ENCODE results near the gene ROBO3. TPM values are rescaled to one million over a fixed set of nuclear protein-coding genes. Genes with fewer than 3 reads are reported as not detected.

The ROBO3 gene
- total RNA-seq, 3 donors from 2014 or later: 4.0 to 10.3 (median 8.5) TPM

DNA sequence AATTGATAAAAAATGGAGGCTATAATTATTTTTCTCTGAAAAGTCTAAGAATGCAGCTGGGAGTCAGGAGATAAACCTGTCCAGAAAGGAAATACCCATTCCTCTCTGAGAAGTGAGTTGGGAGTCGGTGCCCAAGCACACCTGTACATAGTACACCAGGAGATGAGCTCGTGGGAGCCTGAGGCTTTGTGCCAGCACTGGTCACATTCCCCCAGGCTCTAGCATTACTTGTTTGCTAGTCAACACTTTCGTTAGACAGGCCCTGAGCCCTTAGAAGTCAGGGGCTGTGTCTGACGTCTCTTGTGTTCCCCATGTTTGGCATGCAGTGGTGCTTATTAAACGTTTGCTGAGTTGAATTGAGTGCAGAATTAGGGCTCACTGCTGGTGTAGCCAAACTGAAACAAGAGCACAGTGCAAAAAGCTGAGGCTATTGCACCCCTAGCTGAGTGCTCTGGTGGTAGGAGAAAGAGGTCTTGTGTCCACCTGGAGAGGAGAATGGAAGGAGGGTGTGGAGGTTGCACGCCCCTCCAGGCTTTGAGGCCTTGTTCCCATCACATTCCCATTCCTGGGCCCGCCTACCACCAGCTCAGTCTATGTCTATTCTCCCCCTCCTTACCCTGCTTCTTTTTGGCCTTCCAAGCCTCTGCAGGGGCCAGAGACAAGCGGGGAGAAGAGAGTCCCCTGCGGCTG is 25.6 kb downstream of the ROBO3 start:
- intact Hi-C loops (cut with DNase I, micrococcal nuclease): no loop called here
- Histone ChIP-seq H3K4me1 (ENCODE audit: low read depth) (no peaks in the 10 kb centered on the region), H3K4me3 (no peak overlapping the region), H3K36me3 (ENCODE audit: low read depth) (no peaks in the 10 kb centered on the region), H3K9me3 (no peaks in the 10 kb centered on the region)
- TF ChIP-seq, protein P1, sequence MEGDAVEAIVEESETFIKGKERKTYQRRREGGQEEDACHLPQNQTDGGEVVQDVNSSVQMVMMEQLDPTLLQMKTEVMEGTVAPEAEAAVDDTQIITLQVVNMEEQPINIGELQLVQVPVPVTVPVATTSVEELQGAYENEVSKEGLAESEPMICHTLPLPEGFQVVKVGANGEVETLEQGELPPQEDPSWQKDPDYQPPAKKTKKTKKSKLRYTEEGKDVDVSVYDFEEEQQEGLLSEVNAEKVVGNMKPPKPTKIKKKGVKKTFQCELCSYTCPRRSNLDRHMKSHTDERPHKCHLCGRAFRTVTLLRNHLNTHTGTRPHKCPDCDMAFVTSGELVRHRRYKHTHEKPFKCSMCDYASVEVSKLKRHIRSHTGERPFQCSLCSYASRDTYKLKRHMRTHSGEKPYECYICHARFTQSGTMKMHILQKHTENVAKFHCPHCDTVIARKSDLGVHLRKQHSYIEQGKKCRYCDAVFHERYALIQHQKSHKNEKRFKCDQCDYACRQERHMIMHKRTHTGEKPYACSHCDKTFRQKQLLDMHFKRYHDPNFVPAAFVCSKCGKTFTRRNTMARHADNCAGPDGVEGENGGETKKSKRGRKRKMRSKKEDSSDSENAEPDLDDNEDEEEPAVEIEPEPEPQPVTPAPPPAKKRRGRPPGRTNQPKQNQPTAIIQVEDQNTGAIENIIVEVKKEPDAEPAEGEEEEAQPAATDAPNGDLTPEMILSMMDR (IDR thresholded peaks at IDR 0.05): no peak
- ATAC-seq: no peak
- DNase-seq: no peak

DNA sequence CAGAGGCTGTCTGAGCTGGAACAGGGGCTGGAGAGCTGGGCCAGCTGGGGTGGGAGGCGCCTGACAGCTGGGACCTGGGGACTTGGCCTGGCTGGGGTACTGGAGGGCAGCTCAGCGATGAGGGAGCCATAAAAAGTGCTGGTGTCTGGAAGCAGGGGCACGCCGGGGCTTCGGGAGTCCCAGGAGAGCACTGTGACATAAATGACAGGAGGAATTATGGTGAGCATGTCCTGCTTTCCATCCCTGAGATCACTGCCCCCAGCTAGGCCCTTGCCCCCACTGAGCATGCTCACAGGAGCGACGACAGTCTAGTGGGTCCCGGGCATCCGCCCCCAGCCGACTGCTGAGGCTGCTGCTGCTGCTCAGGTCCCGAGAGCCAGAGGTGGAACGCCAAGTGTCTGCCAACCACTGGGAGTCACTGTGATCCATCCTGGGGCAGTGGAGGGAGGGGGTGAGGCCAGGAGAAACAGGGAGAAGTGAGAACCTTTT is 26.2 kb downstream of the ROBO3 start:
- H3K9me3 ChIP-seq: no peaks in the 10 kb centered on the region
- DNase-seq (no peak), ATAC-seq (no peak)
- H3K4me3 ChIP-seq: no peak overlapping the region
- no peaks in the 10 kb centered on the region for H3K36me3 ChIP-seq (ENCODE audit: low read depth)
- intact Hi-C loops (cut with DNase I, micrococcal nuclease): no loop called here
- TF ChIP-seq, protein P1 (IDR thresholded peaks at IDR 0.05): no peak
- H3K4me1 ChIP-seq (ENCODE audit: low read depth): no peaks in the 10 kb centered on the region

DNA sequence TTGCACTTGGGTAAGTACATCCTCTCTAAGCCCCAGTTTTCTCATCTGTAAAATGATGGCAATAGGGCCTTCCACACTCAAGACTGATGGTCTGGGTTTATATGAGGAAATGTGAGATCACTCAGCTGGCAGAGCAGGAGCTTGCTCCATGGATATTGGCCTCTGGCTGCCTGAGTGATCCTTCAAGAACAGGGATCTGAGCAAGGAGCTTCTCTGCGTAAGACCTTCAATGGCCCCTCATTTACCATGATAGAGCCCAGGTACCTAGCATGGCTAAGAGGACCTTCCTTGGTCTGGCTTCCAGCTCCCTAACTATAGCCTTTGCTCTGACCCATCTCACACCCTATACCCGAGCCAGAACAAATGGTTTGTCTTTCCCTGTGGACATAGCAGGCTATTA is 26.9 kb downstream of the ROBO3 start:
- no peaks in the 10 kb centered on the region for H3K4me1 ChIP-seq (ENCODE audit: low read depth)
- no peak overlapping the region for H3K4me3 ChIP-seq
- DNase-seq (no peak), ATAC-seq (no peak)
- no peaks in the 10 kb centered on the region for H3K9me3 ChIP-seq
- intact Hi-C loops (cut with DNase I, micrococcal nuclease): no loop called here
- TF ChIP-seq, protein P1 (IDR thresholded peaks at IDR 0.05): no peak
- H3K36me3 ChIP-seq (ENCODE audit: low read depth): no peaks in the 10 kb centered on the region

DNA sequence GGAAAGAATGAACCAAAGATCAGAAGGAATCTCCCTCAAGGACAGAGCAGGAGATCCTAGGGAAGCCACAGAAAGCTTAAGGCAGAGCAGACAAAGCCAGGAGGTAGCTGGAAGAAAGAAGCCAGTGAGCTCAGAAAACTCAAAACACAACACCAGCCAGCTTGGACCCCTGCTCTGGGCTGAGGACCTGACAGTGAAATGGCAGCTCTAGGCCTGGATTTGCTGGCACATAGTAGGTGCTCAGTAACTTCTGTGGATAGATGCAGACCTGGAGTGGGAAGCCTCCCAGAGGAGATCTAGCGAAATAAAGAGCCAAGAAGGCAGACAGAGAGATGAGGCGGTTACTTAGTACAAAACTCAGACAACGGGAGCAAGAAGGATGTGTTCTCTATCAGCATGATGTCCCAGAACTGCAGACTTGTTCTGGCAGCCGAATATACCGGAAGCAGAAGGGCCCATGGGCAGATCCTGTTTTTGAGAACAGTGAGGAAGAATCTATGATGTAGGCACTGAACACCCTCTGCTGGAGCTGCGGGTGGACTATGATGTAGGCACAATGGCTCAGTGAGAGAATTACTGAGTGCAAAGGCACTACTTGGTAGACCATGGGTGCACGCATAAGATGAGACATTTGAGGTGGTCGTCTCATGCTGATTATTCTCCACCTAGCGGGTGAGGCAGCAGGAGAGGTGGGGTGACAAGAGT is 27.7 kb downstream of the ROBO3 start:
- intact Hi-C loops (cut with DNase I, micrococcal nuclease): no loop called here
- no peak for ATAC-seq
- no peak for DNase-seq
- Histone ChIP-seq H3K9me3 (no peaks in the 10 kb centered on the region), H3K4me3 (no peak overlapping the region), H3K4me1 (ENCODE audit: low read depth) (no peaks in the 10 kb centered on the region), H3K36me3 (ENCODE audit: low read depth) (no peaks in the 10 kb centered on the region)
- TF ChIP-seq, protein P1 (IDR thresholded peaks at IDR 0.05): no peak

DNA sequence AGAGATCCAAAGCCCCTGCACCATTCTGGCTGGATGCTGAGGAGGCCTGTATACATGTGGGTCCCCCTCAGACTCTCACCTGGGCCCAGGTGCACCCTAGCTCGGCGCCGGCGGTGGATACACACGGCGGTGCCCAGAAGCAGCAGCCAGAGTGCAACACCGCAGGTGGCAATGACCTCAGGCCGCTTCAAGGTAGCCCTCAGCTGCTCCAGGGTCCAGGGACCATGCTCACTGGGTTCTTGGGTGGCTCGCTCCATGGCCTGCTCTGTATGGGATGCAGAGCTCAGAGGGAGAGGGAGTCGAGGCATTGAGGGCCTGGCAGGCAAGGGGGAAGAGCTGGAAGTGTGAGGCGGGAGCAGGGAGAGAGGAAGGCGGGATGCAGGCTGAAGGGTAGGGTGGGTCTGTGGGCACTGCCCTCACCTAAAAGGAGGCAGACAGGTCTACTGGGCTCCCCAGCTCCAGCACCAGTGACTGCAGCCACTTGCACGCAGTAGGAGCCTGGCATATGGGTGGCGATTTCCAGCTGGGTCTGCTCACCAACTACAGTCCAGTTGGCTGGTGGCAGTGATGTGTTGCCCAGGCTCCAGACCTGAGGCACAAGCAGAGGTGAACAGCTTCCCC is 28.7 kb downstream of the ROBO3 start:
- ATAC-seq (no peak), DNase-seq (no peak)
- Histone ChIP-seq H3K4me1 (ENCODE audit: low read depth) (no peaks in the 10 kb centered on the region), H3K9me3 (no peaks in the 10 kb centered on the region), H3K36me3 (ENCODE audit: low read depth) (no peaks in the 10 kb centered on the region), H3K4me3 (no peak overlapping the region)
- TF ChIP-seq, protein P1 (IDR thresholded peaks at IDR 0.05): no peak
- intact Hi-C loops (cut with DNase I, micrococcal nuclease): no loop called here

Data from mucosa of descending colon (tissue), 3 donors.